Adrenal gland (tissue), 5 donors: ENCODE results near the gene CACNA1B.

Experiments
- CTCF ChIP-seq, 6 experiments: fragments of 450-650 bp in 4 of 6; fragments of 200-600 bp in 2 of 6; sonication (generic) in 1 of 6; IDR thresholded peaks; 1 replicate in 5 of 6; 2 replicates in 1 of 6; pipeline versions ENCODE4 v1.5.1 to v1.8.0; 2016 to 2021; ENCODE audit warnings: antibody characterized with exemption in 6 of 6, mild to moderate bottlenecking in 2 of 6, moderate library complexity in 1 of 6
- POLR2A ChIP-seq, 2 donors: fragments of 450-650 bp; IDR thresholded peaks; one replicate each; pipeline ENCODE4 v1.6.1; 2017; ENCODE audit warnings: antibody characterized with exemption in 2 of 2, mild to moderate bottlenecking in 2 of 2, moderate library complexity in 1 of 2
- donor health status: DM: no; HTN: no; CAD: no.

- no peak for TF ChIP-seq CTCF (IDR thresholded peaks at IDR 0.05)
- TF ChIP-seq POLR2A (IDR thresholded peaks at IDR 0.05) = no peak
These were observed 153.6 kb downstream of the CACNA1B start for GRCh38 chr9:138031186-138031585.
